ENCODE measurements around the gene MCF2L. TPM values are rescaled to one million over a fixed set of nuclear protein-coding genes. Genes with fewer than 3 reads are reported as not detected.

MCF2L gene
- total RNA-seq, 2 donors from 2014 or later = 48.0 to 49.9 TPM

DNA sequence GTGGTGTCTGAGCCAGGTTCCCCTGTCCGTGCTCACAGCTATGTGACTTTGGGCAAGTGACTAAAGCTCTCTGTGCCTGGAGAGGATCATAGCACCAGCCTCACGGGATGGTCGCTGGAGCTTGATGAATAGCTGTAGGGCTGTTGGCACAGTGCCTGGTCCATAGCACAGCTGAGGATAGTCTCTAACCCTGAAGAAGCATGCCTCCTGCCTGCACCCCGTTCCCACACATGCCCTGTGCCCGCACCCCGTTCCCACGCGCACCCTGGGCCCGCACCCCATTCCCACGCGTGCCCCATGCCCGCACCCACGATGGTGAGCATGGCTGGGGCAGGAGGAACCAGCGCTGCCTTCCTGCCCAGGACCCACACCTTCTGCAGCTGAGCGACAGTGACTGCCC lies 72.9 kb downstream of the MCF2L start:
- DNase-seq = no peak
- Histone ChIP-seq H3K9me3 (ENCODE audit: control insufficient read depth, low read length) (peaks cover 7% of the 10 kb centered on the region), H3K4me1 (ENCODE audit: control insufficient read depth, insufficient read depth, low read length) (no peaks in the 10 kb centered on the region), H3K36me3 (ENCODE audit: control insufficient read depth, insufficient read depth, low read length) (no peaks in the 10 kb centered on the region), H3K27ac (ENCODE audit: low read depth, low read length) (no peak overlapping the region), H3K4me3 (ENCODE audit: low read length) (no peak overlapping the region), H3K9ac (ENCODE audit: extremely low read depth, low read length, poor library complexity, severe bottlenecking) (no peak overlapping the region), H3K27me3 (ENCODE audit: control insufficient read depth, insufficient read depth, low read length, poor library complexity, severe bottlenecking) (no peaks in the 10 kb centered on the region)
- WGBS, 2 experiments (ENCODE audit: insufficient coverage in 1 of 2, insufficient read length in 1 of 2) = 84 to 89% methylated on average over 13 to 15 of the region's 15 CpGs
- H3K36me3 Mint-ChIP-seq (ENCODE audit: low read depth) = peaks cover 21% of the 10 kb centered on the region
- H3K4me1 Mint-ChIP-seq = no peaks in the 10 kb centered on the region
- H3K9me3 Mint-ChIP-seq = peaks cover 9% of the 10 kb centered on the region
- H3K4me3 Mint-ChIP-seq = no peak overlapping the region
- H3K27ac Mint-ChIP-seq = no peak overlapping the region
- H3K27me3 Mint-ChIP-seq (ENCODE audit: insufficient read depth) = no peaks in the 10 kb centered on the region
- TF ChIP-seq, protein P1, sequence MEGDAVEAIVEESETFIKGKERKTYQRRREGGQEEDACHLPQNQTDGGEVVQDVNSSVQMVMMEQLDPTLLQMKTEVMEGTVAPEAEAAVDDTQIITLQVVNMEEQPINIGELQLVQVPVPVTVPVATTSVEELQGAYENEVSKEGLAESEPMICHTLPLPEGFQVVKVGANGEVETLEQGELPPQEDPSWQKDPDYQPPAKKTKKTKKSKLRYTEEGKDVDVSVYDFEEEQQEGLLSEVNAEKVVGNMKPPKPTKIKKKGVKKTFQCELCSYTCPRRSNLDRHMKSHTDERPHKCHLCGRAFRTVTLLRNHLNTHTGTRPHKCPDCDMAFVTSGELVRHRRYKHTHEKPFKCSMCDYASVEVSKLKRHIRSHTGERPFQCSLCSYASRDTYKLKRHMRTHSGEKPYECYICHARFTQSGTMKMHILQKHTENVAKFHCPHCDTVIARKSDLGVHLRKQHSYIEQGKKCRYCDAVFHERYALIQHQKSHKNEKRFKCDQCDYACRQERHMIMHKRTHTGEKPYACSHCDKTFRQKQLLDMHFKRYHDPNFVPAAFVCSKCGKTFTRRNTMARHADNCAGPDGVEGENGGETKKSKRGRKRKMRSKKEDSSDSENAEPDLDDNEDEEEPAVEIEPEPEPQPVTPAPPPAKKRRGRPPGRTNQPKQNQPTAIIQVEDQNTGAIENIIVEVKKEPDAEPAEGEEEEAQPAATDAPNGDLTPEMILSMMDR (conservative IDR thresholded peaks at IDR 0.05) = no peak

DNA sequence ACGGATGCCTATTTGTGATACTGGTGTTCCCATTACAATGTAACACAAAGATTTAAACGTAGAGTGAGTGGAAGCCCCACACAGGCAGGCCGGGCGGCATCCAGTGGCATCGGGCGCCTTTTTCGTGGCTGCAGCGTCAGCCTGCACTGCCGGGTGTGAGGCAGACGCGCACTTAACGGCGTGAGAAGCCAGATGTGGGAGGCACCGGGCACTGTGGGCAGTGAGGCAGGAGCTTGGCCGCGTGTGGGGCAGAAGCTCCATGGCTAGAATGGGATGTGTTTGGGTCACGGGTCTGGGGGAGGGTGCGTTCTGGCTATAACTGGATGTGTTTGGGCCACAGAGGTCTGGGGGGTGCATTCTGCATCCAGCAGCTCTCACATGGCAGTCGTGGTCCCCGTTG lies 73.4 kb downstream of the MCF2L start:
- H3K9me3 ChIP-seq (ENCODE audit: control insufficient read depth, low read length) = peaks cover 7% of the 10 kb centered on the region
- H3K27me3 ChIP-seq (ENCODE audit: control insufficient read depth, insufficient read depth, low read length, poor library complexity, severe bottlenecking) = no peaks in the 10 kb centered on the region
- no peak for DNase-seq
- 95 to 97% methylated on average over 17 to 20 of the region's 20 CpGs for WGBS, 2 experiments (ENCODE audit: insufficient coverage in 1 of 2, insufficient read length in 1 of 2)
- no peak overlapping the region for H3K27ac ChIP-seq (ENCODE audit: low read depth, low read length)
- Mint-ChIP-seq H3K27me3 (ENCODE audit: insufficient read depth) (no peaks in the 10 kb centered on the region), H3K36me3 (ENCODE audit: low read depth) (peaks cover 18% of the 10 kb centered on the region), H3K4me1 (no peaks in the 10 kb centered on the region), H3K9me3 (peaks cover 3% of the 10 kb centered on the region), H3K27ac (peak overlapping the region; percentile 21), H3K4me3 (no peak overlapping the region)
- no peaks in the 10 kb centered on the region for H3K36me3 ChIP-seq (ENCODE audit: control insufficient read depth, insufficient read depth, low read length)
- H3K4me1 ChIP-seq (ENCODE audit: control insufficient read depth, insufficient read depth, low read length) = no peaks in the 10 kb centered on the region
- H3K4me3 ChIP-seq (ENCODE audit: low read length) = no peak overlapping the region
- TF ChIP-seq, protein P1 (conservative IDR thresholded peaks at IDR 0.05) = no peak
- no peak overlapping the region for H3K9ac ChIP-seq (ENCODE audit: extremely low read depth, low read length, poor library complexity, severe bottlenecking)

DNA sequence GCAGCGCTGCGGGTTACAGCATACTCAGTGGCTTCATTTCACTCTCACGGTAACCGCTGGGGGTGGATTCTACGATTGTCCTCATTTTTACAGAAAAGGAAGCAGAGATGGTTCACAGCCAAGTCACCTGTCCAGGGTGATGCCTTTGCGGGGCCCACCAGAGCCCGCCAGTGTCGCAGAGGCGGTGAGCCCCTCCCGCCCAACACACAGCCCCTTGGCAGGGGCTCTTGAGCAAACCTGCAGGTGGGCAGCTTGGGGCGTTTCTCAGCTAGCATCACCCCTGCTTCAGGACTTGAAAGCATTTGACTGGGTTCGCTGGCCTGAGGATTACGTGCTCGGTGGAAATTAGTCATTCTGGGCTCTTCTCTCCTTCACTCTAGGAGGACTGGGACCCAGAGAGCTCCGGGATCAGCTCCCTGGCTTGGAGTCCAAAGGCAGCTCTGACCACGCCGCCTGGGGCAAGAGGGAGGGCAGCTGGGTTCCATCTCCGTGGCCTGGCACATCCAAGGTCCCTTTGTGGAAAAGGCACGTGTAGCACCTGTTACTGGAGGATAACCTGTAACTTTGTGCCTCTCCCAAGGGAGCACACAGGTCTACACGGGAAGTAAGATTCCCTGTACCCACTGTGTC lies 74.1 kb downstream of the MCF2L start:
- Histone ChIP-seq H3K36me3 (ENCODE audit: control insufficient read depth, insufficient read depth, low read length) (no peaks in the 10 kb centered on the region), H3K9me3 (ENCODE audit: control insufficient read depth, low read length) (peaks cover under 1% of the 10 kb centered on the region), H3K27ac (ENCODE audit: low read depth, low read length) (no peak overlapping the region), H3K4me1 (ENCODE audit: control insufficient read depth, insufficient read depth, low read length) (no peaks in the 10 kb centered on the region), H3K4me3 (ENCODE audit: low read length) (no peak overlapping the region), H3K27me3 (ENCODE audit: control insufficient read depth, insufficient read depth, low read length, poor library complexity, severe bottlenecking) (no peaks in the 10 kb centered on the region), H3K9ac (ENCODE audit: extremely low read depth, low read length, poor library complexity, severe bottlenecking) (no peak overlapping the region)
- H3K4me3 Mint-ChIP-seq = no peak overlapping the region
- H3K27me3 Mint-ChIP-seq (ENCODE audit: insufficient read depth) = no peaks in the 10 kb centered on the region
- TF ChIP-seq, protein P1 (conservative IDR thresholded peaks at IDR 0.05) = no peak
- H3K27ac Mint-ChIP-seq = peak overlapping the region; percentile 21
- no peak for DNase-seq
- H3K9me3 Mint-ChIP-seq = no peaks in the 10 kb centered on the region
- peaks cover 14% of the 10 kb centered on the region for H3K36me3 Mint-ChIP-seq (ENCODE audit: low read depth)
- no peaks in the 10 kb centered on the region for H3K4me1 Mint-ChIP-seq
- 91 to 93% methylated on average over 20 of the region's 20 CpGs for WGBS, 2 experiments (ENCODE audit: insufficient coverage in 1 of 2, insufficient read length in 1 of 2)
